HEK293T (cell line): ENCODE results near the gene APP.
A peak's percentile ranks its signal among the peaks of the same experiment; 100 is the strongest.

Experiments
- CTCF ChIA-PET: fragments of 350-600 bp; formaldehyde crosslinking; extraction: SDS; loops from one replicate; lab custom pipeline; 2021; ENCODE audit warnings: antibody characterized with exemption, inconsistent platforms; lab: Yijun Ruan, JAX
- POLR2A ChIA-PET: fragments of 350-600 bp; formaldehyde crosslinking; extraction: SDS; loops from one replicate; lab custom pipeline; 2020; ENCODE audit warnings: antibody characterized with exemption, inconsistent platforms; lab: Yijun Ruan, JAX
- DNase-seq: peaks from one replicate; pipeline ENCODE4 v3.0.0; 2012; ENCODE audit warnings: mixed read lengths; ENCODE audit errors: extremely low spot score
- ARNT ChIP-seq: fragments of 450-650 bp; IDR thresholded peaks from 2 replicates; pipeline ENCODE4 v1.6.1; 2017; ENCODE audit warnings: mild to moderate bottlenecking
- BHLHE40 ChIP-seq: fragments of 450-650 bp; IDR thresholded peaks from 2 replicates; pipeline ENCODE4 v1.6.1; 2016; ENCODE audit warnings: mild to moderate bottlenecking, moderate library complexity, borderline replicate concordance
- CTBP1 ChIP-seq: fragments of 450-650 bp; IDR thresholded peaks from 2 replicates; pipeline ENCODE4 v1.6.1; 2016; ENCODE audit warnings: borderline replicate concordance
- ELF4 ChIP-seq: fragments of 450-650 bp; IDR thresholded peaks from 2 replicates; pipeline ENCODE4 v1.6.1; 2017; ENCODE audit warnings: antibody characterized with exemption
- FOXA1 ChIP-seq: fragments of 450-650 bp; IDR thresholded peaks from 2 replicates; pipeline ENCODE4 v1.6.1; 2016; ENCODE audit warnings: mild to moderate bottlenecking
- FOXK2 ChIP-seq: fragments of 450-650 bp; IDR thresholded peaks from 2 replicates; pipeline ENCODE4 v1.6.1; 2016; ENCODE audit warnings: mild to moderate bottlenecking
- FOXM1 ChIP-seq: fragments of 450-650 bp; IDR thresholded peaks from 2 replicates; pipeline ENCODE4 v1.6.1; 2017; ENCODE audit warnings: mild to moderate bottlenecking, borderline replicate concordance
- HDGF ChIP-seq: fragments of 450-650 bp; IDR thresholded peaks from 2 replicates; pipeline ENCODE4 v1.6.1; 2017; ENCODE audit warnings: antibody characterized with exemption, borderline replicate concordance
- L3MBTL2 ChIP-seq: fragments of 450-650 bp; conservative IDR thresholded peaks from 2 replicates; pipeline ENCODE4 v1.6.1; 2016; ENCODE audit warnings: mild to moderate bottlenecking
- LEF1 ChIP-seq: fragments of 450-650 bp; IDR thresholded peaks from 2 replicates; pipeline ENCODE4 v1.6.1; 2017; ENCODE audit warnings: mild to moderate bottlenecking, borderline replicate concordance
- NFRKB ChIP-seq: fragments of 450-650 bp; IDR thresholded peaks from 2 replicates; pipeline ENCODE4 v1.6.1; 2016; ENCODE audit warnings: mild to moderate bottlenecking, moderate library complexity
- PKNOX1 ChIP-seq: fragments of 450-650 bp; IDR thresholded peaks from 2 replicates; pipeline ENCODE4 v1.6.1; 2016
- SP1 ChIP-seq: fragments of 450-650 bp; IDR thresholded peaks from 2 replicates; pipeline ENCODE4 v1.6.1; 2017
- SUZ12 ChIP-seq: fragments of 450-650 bp; IDR thresholded peaks from 2 replicates; pipeline ENCODE4 v1.6.1; 2016; ENCODE audit warnings: mild to moderate bottlenecking
- TARDBP ChIP-seq: fragments of 450-650 bp; IDR thresholded peaks from 2 replicates; pipeline ENCODE4 v1.6.1; 2016
- ZNF384 ChIP-seq: fragments of 450-650 bp; IDR thresholded peaks from 2 replicates; pipeline ENCODE4 v1.6.1; 2016

The APP gene

GRCh38 chr21:26050857-26051256 is 119.7 kb downstream of the APP start:
- no peak for DNase-seq
- ChIA-PET CTCF (no interaction called here), POLR2A (no interaction called here)
- TF ChIP-seq NFRKB: no peak
- no peak for TF ChIP-seq FOXA1
- TF ChIP-seq HDGF: no peak
- no peak for TF ChIP-seq TARDBP
- TF ChIP-seq ARNT: no peak
- TF ChIP-seq L3MBTL2: no peak
- TF ChIP-seq FOXM1: no peak
- no peak for TF ChIP-seq SP1
- no peak for TF ChIP-seq ZNF384
- no peak for TF ChIP-seq LEF1
- no peak for TF ChIP-seq SUZ12
- TF ChIP-seq PKNOX1: no peak
- no peak for TF ChIP-seq CTBP1
- no peak for TF ChIP-seq ELF4
- no peak for TF ChIP-seq FOXK2
- no peak for TF ChIP-seq BHLHE40

GRCh38 chr21:26049803-26050202 is 120.8 kb downstream of the APP start:
- ChIA-PET CTCF (no interaction called here), POLR2A (no interaction called here)
- DNase-seq: no peak
- TF ChIP-seq FOXA1 (no peak), ARNT (no peak), SP1 (no peak), FOXM1 (no peak), NFRKB (no peak), SUZ12 (no peak)

GRCh38 chr21:26047279-26047967 is 123.1 kb downstream of the APP start:
- ChIA-PET CTCF (no interaction called here), POLR2A (no interaction called here)
- no peak for TF ChIP-seq PKNOX1
- no peak for TF ChIP-seq ARNT
- no peak for TF ChIP-seq FOXA1
- no peak for TF ChIP-seq SUZ12
- no peak for TF ChIP-seq ELF4
- no peak for TF ChIP-seq CTBP1
- no peak for TF ChIP-seq TARDBP
- TF ChIP-seq ZNF384: no peak
- no peak for TF ChIP-seq LEF1
- TF ChIP-seq SP1: no peak
- TF ChIP-seq FOXK2: no peak
- TF ChIP-seq NFRKB: no peak
- no peak for TF ChIP-seq L3MBTL2
- no peak for TF ChIP-seq BHLHE40
- TF ChIP-seq FOXM1: no peak
- no peak for TF ChIP-seq HDGF
- DNase-seq: no peak

GRCh38 chr21:26043891-26044290 is 126.7 kb downstream of the APP start:
- DNase-seq: no peak
- POLR2A ChIA-PET: no interaction called here
- CTCF ChIA-PET: no interaction called here
- no peak for TF ChIP-seq ELF4
- TF ChIP-seq SUZ12: no peak
- no peak for TF ChIP-seq L3MBTL2
- no peak for TF ChIP-seq NFRKB
- no peak for TF ChIP-seq SP1
- TF ChIP-seq HDGF: no peak
- TF ChIP-seq CTBP1: no peak
- no peak for TF ChIP-seq BHLHE40
- TF ChIP-seq ARNT: no peak
- TF ChIP-seq FOXM1: no peak
- TF ChIP-seq LEF1: no peak
- TF ChIP-seq FOXK2: no peak
- TF ChIP-seq TARDBP: no peak
- no peak for TF ChIP-seq FOXA1
- TF ChIP-seq PKNOX1: no peak
- TF ChIP-seq ZNF384: no peak

- ChIA-PET POLR2A (no interaction called here), CTCF (interaction anchor here (1.2 kb wide), 1 partner anchor 129 kb away, joined by 3 read pairs; no protein-coding TSS in a partner anchor)
- DNase-seq: no peak
- TF ChIP-seq ARNT (no peak), PKNOX1 (peak; percentile 60)
Observed at GRCh38 chr21:26042181-26042876, 128.2 kb downstream of the APP start.
